ENCODE data around the gene C12orf42.

Gene C12orf42

DNA sequence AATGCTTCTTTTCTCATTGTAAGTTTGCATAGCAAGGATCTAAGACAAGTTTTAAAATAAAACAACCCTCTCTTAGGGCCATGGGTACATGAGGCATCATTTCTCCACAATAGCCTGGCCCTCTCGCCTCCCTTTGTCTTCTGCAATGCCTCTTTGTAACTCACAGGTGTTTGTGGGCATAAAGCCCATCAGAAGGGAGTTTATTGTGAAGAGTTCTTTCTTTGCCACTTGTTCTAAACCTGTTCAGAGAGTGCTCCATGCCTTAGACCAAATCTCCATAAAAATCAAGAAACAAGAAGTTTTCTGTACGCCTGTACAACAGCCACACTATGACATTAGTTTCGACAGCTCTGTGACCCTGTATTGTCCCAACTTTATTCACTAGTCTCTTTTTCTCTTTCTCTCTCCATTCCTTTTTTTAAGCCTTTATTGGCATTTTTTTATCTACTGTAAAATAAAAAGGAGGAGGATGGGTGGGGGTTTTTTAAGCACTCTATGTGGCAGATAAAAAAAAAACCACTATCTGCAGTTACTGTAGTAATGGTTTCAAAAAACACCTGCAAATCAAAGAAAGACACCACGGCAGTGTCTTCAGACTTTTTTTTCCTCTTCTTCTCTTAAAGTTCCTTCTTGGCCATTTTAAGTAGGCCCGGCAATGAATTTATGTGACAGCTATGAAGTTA, 1.6 kb downstream of the C12orf42 start:
- DNase-seq (ENCODE audit: low read depth, low spot score) = no peak
- ChIA-PET CTCF (interaction anchor here (1.3 to 1.8 kb wide), 2 partner anchors 54 kb away, joined by 3 to 12 read pairs; no protein-coding TSS in a partner anchor), POLR2A (no interaction called here)
- H3K4me3 ChIP-seq (ENCODE audit: low read depth, low read length) = no peak overlapping the region
- TF ChIP-seq, protein P1, sequence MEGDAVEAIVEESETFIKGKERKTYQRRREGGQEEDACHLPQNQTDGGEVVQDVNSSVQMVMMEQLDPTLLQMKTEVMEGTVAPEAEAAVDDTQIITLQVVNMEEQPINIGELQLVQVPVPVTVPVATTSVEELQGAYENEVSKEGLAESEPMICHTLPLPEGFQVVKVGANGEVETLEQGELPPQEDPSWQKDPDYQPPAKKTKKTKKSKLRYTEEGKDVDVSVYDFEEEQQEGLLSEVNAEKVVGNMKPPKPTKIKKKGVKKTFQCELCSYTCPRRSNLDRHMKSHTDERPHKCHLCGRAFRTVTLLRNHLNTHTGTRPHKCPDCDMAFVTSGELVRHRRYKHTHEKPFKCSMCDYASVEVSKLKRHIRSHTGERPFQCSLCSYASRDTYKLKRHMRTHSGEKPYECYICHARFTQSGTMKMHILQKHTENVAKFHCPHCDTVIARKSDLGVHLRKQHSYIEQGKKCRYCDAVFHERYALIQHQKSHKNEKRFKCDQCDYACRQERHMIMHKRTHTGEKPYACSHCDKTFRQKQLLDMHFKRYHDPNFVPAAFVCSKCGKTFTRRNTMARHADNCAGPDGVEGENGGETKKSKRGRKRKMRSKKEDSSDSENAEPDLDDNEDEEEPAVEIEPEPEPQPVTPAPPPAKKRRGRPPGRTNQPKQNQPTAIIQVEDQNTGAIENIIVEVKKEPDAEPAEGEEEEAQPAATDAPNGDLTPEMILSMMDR (IDR thresholded peaks at IDR 0.05; ENCODE audit: insufficient read depth, low read length, missing control alignments) = no peak

GRCh38 chr12:103493199-103493598, 2.6 kb downstream of the C12orf42 start:
- CTCF ChIA-PET = interaction anchor here (1.3 kb wide), 1 partner anchor 55 kb away, joined by 3 read pairs; no protein-coding TSS in a partner anchor
- TF ChIP-seq, protein P1 (IDR thresholded peaks at IDR 0.05; ENCODE audit: insufficient read depth, low read length, missing control alignments) = no peak
- DNase-seq (ENCODE audit: low read depth, low spot score) = no peak
- H3K4me3 ChIP-seq (ENCODE audit: low read depth, low read length) = no peak overlapping the region
- POLR2A ChIA-PET = no interaction called here

- TF ChIP-seq, protein P1 (IDR thresholded peaks at IDR 0.05; ENCODE audit: insufficient read depth, low read length, missing control alignments) = no peak
- H3K4me3 ChIP-seq (ENCODE audit: low read depth, low read length) = no peak overlapping the region
- ChIA-PET POLR2A (no interaction called here), CTCF (no interaction called here)
- DNase-seq (ENCODE audit: low read depth, low spot score) = no peak
Observed at GRCh38 chr12:103482365-103482764, 13.4 kb downstream of the C12orf42 start.

DNA sequence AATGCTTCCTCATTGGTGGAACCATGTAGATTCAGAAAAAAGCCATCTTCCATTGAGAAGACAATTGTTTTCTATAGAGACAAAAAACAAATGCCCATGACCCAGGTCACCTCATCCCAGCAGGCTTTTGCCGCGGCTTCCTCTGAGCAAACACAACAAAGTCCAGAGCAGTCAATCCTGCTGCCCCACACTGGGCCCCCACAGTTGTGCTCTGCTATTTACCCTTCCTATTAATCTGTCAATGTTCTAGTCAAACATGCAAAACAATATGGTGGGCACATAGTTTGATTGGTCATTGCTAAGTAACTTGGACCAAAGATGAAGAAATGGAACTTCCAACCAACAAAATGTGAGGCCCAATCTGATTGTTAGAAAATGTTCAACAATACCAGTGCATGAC, 20.7 kb downstream of the C12orf42 start:
- TF ChIP-seq, protein P1 (IDR thresholded peaks at IDR 0.05; ENCODE audit: insufficient read depth, low read length, missing control alignments) = no peak
- ChIA-PET CTCF (no interaction called here), POLR2A (no interaction called here)
- H3K4me3 ChIP-seq (ENCODE audit: low read depth, low read length) = no peak overlapping the region
- DNase-seq (ENCODE audit: low read depth, low spot score) = no peak

DNA sequence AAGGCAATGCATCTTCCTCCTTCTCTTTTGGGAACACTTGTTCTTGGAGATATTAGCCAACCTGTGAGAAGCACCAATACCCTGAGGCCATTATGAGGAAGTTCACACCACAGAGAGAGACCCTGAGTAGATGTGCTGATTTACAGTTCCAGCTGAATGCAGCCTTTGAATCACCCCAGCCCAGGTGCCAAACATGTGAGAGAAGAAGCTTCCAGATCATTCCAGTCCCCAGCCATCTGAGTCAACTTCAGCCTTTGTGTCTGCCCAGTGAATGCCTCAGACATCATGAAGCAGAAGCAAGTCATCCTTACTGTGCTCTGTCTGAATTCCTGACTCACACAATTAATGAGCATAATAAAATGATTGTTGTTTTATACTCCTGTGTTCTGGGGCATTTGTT, 25.1 kb downstream of the C12orf42 start:
- no peak overlapping the region for H3K4me3 ChIP-seq (ENCODE audit: low read depth, low read length)
- POLR2A ChIA-PET = no interaction called here
- TF ChIP-seq, protein P1 (IDR thresholded peaks at IDR 0.05; ENCODE audit: insufficient read depth, low read length, missing control alignments) = no peak
- no peak for DNase-seq (ENCODE audit: low read depth, low spot score)
- CTCF ChIA-PET = no interaction called here

DNA sequence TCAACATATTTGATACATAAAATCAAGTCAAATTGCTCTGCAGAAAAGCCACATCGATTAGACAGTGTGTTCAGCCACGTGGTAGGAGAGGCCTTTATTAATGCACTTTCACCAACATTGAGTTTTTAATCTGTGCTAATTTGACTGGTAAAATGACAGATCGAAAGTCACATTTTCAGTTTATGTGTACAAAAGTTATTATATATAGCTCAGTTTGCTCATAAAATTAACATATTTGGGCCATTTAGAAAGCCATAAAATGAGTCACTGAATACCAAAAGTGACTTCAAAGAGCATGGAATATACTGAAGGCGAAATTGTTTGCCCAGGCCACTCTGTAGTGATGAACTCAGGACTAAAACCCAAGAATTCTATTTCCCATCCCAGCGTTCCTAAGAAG, 26.0 kb downstream of the C12orf42 start:
- POLR2A ChIA-PET = no interaction called here
- H3K4me3 ChIP-seq (ENCODE audit: low read depth, low read length) = no peak overlapping the region
- TF ChIP-seq, protein P1 (IDR thresholded peaks at IDR 0.05; ENCODE audit: insufficient read depth, low read length, missing control alignments) = no peak
- DNase-seq (ENCODE audit: low read depth, low spot score) = no peak
- CTCF ChIA-PET = no interaction called here

Measured in AG04449 (cell line).